GM12875 (cell line): Measurements from ENCODE around the gene SNHG17.

Experiments
- H3K4me3 ChIP-seq: one replicate; pipeline ENCODE4 v1.5.1; 2011; ENCODE audit warnings: low read depth, low read length, control low read depth
- TF ChIP-seq, protein P1 (sequence below): IDR thresholded peaks from 2 replicates; pipeline ENCODE4 v1.5.1; 2011; ENCODE audit warnings: low read depth, mild to moderate bottlenecking, control low read depth, inconsistent platforms, low read length, moderate library complexity, borderline replicate concordance; ENCODE audit not compliant: insufficient read depth

Gene SNHG17

DNA sequence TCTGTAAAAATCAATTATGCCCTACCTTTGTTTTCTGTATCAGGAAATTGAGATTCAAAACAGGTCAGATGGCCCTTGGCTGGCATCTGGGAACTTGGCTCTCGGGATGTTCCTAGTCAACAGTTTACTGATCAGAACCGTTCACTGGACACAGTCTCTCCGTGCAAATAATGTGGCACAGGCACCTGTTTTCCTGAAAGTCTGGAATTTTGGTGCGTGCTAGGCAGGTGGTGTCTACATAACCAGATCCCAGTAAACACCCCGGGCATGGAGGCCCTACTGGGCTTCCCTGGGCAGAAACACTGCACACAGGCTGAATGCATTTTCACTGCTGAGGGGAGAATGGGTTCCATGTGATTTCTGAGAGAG, 7.5 kb downstream of the SNHG17 start:
- H3K4me3 ChIP-seq, result no peak overlapping the region
- TF ChIP-seq, protein P1, sequence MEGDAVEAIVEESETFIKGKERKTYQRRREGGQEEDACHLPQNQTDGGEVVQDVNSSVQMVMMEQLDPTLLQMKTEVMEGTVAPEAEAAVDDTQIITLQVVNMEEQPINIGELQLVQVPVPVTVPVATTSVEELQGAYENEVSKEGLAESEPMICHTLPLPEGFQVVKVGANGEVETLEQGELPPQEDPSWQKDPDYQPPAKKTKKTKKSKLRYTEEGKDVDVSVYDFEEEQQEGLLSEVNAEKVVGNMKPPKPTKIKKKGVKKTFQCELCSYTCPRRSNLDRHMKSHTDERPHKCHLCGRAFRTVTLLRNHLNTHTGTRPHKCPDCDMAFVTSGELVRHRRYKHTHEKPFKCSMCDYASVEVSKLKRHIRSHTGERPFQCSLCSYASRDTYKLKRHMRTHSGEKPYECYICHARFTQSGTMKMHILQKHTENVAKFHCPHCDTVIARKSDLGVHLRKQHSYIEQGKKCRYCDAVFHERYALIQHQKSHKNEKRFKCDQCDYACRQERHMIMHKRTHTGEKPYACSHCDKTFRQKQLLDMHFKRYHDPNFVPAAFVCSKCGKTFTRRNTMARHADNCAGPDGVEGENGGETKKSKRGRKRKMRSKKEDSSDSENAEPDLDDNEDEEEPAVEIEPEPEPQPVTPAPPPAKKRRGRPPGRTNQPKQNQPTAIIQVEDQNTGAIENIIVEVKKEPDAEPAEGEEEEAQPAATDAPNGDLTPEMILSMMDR, result no peak

DNA sequence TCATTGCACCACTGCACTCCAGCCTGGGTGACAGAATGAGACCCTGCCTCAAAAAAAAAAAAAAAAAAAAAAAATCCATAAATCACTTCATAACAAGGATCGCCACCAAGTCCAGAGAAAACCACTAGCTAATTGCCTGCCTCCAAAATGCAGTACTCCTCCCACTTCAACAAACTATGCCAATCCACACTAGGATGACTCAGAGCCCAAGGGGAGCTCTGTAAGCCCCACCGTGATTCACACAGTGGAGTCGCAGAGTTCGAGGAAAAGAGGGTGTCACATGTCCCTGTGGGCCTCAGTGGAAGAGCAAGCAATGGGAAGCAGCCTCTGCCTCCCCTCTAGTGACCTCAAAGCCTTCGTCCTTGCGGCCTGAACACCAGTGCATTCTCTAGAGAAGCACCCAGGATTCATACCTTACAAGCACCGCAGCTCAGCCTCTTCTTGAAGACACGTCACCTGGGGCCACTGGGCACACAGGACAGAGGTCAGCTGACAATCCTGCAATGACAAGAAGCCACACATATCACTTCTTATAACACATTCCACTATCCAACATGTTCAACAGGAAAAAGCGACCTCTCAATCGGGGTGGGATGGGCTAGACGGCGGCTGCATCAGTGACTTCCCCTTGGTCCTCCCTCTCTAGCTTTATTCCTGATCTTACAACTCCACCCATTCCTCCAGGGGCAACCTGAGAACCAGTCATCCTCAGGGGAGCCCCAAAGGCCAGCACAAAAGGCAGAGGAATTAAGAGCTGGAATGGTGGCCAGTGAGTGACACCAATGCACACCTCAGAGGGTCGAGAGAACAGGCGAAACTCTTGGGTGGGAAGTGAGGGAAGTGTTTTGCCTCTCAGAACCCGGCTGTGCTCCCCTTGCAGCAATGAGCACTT, 8.9 kb downstream of the SNHG17 start:
- H3K4me3 ChIP-seq, result no peak overlapping the region
- TF ChIP-seq, protein P1, result no peak

DNA sequence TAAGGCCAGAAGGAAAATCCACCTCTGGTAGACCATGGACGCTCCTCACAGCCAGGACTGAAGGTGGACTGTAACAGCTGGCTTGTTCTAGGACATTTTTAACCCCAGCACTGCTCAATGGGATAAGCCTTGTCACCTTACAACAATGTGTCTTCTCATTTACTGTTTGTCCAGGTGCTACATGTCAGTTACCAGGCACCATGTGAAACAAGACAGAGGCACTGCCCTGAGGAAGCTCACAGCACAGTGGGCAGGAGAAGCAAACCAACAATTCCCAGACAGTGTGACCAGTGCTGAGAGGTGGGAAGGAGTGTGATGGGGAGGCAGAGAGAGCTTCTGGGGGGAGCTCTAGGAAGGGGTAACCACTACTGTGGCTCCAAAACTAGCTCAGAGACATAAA, 10.7 kb downstream of the SNHG17 start:
- H3K4me3 ChIP-seq, result no peak overlapping the region
- TF ChIP-seq, protein P1, result no peak

DNA sequence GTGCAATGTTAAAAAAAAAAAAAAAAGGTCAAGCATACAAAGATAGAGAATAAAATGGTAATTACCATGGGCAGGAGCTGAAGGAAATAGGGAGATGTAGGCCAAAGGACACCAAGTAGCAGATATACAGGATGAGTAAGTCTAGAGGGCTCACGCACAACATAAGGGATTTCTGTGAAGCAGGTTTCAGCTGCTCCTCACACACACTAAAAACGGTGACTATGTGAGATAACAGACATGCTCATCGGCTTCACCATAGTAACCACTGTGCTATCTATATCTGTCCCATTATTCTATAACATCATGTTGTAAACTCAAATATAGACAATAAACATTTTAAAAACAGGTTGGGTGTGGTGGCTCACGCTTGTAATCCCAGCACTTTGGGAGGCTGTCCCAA, 11.6 kb downstream of the SNHG17 start:
- TF ChIP-seq, protein P1, result no peak

DNA sequence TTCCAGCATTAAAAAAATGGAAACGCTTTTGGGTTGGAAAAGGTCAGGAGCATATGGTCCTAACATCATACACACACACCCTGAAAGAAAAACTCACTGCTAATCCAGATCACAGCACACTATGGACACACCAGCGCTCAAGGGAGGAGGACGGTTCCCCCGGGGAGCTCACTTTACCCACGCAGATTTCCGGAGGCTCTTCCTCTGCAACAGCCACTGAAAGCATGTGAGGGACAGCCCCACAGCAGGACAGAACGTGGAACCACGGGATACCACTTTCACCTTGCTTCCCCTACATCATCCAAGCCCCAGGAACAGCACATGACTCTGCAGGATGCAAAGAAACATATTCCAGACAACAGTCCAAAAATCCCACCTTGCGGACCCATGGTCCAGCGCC, 13.2 kb downstream of the SNHG17 start:
- H3K4me3 ChIP-seq, result no peak overlapping the region
- TF ChIP-seq, protein P1, result no peak

More for the DNA sequence above, 11.6 kb downstream of the SNHG17 start:
- H3K4me3 ChIP-seq, result no peak overlapping the region

DNA sequence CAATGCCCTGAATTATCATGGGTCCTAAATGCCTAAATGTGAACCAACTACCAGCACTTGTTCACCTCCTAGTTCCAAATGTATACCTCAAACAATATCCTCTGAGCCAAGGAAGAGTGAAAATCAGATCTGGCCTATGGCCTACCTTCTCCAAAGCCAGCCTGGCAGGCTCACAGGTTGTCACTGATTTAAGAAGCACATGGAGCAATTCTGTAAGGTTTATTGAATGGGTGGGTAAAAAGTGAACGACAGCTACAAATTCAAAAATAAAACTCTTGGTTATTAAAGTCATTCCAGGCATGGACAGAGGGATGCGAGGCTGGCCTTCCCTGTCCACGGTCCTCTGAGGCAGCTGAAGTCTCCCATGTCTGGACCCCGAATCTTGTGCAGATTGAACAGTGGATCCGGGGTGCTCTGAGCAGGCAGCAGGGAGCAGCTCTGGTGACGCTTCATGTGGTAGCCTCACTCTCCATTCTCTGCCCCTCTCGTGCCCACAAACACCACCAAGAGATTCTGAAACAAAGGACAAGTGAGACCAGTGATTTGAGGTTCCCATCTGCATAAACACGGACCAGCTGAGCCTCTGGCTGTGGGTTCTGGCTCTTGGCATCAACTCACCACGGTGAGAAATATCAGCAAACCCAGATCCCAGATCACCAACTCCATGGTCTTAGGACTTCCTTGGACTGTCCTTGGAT, 14.6 kb downstream of the SNHG17 start:
- no peak overlapping the region for H3K4me3 ChIP-seq
- TF ChIP-seq, protein P1, result no peak
